Kidney glomerular epithelial cell (primary cell): ENCODE measurements around the gene BCAP29.
"Not testable (repeated sequence)": the region's sequence is repeated elsewhere in the genome, so short reads cannot be mapped to it uniquely, and the experiment has no call there.

Experiments used
- DNase-seq: peaks from one replicate; lab custom pipeline; 2025; lab: John Stamatoyannopoulos, UW

BCAP29 gene

DNA sequence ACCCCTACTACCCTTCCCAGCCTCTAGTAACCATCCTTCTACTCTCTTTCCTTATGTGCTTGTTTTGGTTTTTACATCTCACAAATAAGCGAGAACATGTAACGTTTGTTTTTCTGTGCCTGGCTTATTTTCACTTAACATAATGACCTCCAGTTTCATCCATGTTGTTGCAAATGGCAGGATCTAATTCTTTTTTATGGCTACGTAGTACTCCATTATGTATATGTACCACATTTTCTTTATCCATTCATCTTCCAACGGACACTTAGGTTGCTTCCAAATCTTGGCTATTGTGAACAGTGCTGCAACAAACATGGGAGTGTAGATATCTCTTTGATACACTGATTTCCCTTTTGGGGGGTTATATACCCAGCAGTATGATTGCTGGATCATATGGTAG lies 47.0 kb downstream of the BCAP29 start:
- no peak for DNase-seq

- no peak for DNase-seq
These were observed 48.5 kb downstream of the BCAP29 start for GRCh38 chr7:107628461-107629064.

DNA sequence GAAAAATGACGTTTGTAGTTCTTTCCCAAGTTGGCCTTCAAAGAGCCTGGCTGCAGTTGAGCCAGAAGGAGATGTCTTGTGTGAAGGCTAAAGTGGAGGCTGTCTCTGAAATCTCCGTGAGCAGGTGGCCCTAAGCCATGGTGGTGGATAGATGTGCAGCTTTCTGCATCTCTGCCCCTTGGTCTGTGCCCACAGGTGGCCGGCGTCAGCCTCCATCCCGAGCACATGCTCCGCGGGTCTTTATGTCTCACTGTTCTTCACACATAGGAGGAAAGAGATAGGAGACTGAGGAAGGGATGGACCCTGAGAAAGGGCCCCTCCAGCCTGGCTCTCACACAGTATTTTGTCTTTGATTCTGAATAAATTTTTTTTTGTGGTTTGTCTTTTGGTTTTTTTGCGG lies 50.3 kb downstream of the BCAP29 start:
- DNase-seq = no peak

- no peak for DNase-seq
These were observed 51.8 kb downstream of the BCAP29 start for GRCh38 chr7:107631588-107632491.

- no peak for DNase-seq
These were observed 52.4 kb downstream of the BCAP29 start for GRCh38 chr7:107632492-107632865.

DNA sequence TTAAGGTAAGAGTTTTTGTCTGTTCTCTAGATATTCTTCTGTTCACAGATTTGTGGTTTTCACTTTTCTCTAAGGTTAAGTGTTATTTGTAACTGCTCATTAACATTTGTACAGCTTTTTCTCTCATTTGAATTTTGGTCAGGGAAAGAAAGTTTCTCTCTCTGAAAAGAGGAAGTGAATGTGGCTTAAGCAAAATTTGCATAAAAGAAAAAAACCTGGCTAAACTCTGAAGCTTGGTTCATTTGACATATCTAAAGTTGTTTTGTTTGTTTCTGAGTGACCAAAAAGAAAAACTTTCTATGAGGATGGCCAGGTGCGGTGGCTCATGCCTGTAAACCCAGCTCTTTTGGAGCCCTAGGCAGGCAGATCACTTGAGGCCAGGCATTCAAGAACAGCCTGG lies 58.5 kb downstream of the BCAP29 start:
- no peak for DNase-seq

- DNase-seq = not testable (repeated sequence)
These were observed 59.0 kb downstream of the BCAP29 start for GRCh38 chr7:107639070-107639469.

- no peak for DNase-seq
These were observed 61.6 kb downstream of the BCAP29 start for GRCh38 chr7:107641676-107642075.

DNA sequence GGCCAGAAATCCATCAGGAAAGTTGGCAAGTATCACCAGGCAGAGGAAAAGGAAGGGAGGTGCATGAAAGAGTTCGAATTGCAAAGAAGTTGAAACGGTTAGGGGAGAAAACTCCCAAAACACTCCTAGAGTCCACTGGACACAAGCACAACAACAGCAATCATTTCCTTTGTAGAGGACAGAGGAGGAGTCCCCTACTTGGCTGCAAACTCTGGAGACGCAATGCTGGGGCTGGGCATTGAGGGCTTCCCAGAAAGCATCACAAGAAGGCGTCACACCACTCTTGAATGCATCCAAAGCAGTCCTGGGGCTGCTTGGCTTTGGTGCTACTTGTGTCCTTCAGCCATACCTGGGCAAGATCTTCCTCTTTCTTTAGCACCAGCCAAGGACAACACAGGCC lies 62.5 kb downstream of the BCAP29 start:
- no peak for DNase-seq

GRCh38 chr7:107643407-107643806 lies 63.4 kb downstream of the BCAP29 start:
- no peak for DNase-seq

GRCh38 chr7:107643938-107644308 lies 63.9 kb downstream of the BCAP29 start:
- DNase-seq = no peak

DNA sequence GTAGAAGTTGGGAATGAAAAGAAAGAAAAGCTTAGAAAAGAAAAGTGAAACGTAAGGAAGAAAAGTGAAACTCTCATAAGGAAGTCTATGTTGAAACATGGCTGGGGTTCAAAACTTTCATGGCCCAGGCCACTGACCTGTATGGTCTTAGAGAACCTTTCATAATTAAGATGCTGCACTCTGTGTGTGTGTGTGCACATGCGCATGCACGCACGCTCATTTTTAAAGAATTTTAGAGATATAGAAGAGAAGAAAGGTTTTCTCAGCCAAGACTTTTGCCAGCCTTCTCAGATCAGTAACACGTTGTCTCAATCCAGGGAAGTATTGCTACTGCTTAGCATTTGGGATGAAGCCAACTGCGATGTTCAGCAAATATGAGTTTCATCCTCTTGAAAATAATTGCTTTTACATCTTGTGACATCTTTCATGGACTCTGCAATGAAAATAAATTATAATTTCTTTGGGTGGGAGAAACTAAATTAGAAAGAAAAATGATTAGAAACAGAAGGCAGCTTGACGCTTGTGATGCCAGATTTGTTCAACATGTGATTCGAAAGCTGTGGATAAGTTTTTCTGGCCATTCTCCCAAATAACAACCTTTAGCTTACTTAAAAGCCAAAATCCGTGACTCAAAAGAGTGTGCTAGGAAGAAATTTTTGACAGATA lies 64.4 kb downstream of the BCAP29 start:
- no peak for DNase-seq

DNA sequence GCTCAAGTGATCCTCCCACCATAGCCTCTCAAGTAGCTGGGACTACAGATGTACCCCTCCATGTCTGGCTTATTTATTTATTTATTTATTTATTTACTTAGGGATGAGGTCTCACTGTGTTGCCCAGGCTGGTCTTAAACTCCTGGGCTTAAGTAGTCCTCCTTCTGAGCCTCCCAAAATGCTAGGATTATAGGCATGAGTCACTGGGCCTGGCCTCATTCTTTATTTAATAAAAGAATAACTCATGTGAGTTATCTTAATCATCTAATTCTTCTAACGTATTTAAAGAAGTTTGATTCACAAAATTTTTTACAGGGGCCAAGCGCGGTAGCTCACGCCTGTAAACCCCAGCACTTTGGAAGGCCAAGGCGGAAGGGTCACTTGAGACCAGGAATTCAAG lies 72.6 kb downstream of the BCAP29 start:
- no peak for DNase-seq

DNA sequence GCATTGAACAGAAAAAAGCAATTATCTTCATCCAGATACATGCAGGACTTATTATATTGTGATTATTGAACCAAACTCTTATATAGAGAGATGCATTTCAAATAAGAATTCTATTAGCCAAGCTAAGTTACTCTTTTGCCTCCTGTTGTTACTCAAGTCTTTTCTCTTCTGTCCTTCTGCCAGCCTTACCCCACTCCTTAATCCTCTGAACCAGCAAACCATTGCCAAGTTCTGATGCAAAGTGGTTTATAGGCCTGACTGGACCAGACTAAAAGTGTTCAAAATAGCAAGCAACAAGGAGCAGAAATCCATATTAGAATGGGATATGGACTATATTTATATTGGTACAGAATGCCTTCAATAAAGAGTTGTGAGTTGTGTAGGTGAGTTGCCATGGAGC lies 78.4 kb downstream of the BCAP29 start:
- no peak for DNase-seq

DNA sequence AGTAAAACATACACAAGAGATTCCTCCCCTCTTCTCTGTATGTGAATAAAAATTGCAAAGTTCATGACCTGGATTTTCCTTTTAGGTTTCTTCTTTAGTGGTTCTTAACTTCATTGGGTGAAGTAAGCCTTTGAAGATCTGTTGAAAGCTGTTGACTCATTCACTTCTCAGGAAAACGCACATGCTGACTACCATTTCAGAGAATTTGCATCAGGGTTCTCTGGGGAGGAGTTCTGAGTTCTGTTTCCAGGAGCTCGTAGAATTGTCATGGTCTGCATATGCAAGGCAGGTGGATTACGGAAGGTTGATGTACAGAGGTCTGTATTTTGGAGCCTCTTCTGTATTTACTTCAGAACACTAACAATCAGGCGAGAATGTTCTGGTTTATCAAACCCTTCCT lies 79.6 kb downstream of the BCAP29 start:
- no peak for DNase-seq

GRCh38 chr7:107660381-107661080 lies 80.5 kb downstream of the BCAP29 start, which contains the start of gene SLC26A4:
SLC26A4 (plus strand) TSS chr7:107660828; CDS start chr7:107661642, 814 bp downstream.
- DNase-seq = no peak

- no peak for DNase-seq
These were observed 81.2 kb downstream of the BCAP29 start for GRCh38 chr7:107661081-107661864.

- DNase-seq = no peak
These were observed 81.9 kb downstream of the BCAP29 start for GRCh38 chr7:107661865-107662379.

DNA sequence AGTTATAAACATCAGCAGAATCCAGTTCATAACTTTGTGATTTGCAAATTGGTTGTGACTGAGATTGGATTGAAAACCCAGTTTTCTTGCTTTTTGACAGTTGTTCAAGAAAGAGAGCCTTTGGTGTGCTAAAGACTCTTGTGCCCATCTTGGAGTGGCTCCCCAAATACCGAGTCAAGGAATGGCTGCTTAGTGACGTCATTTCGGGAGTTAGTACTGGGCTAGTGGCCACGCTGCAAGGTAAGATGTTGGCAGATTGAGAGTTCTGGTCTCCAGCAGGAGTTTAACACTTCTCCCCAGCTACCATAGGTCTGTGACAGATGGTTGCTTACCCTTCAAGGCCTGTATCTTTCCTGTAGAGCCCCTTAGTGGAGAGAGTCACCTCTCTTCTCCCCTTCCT lies 83.2 kb downstream of the BCAP29 start:
- DNase-seq = no peak

GRCh38 chr7:107666790-107667189 lies 86.7 kb downstream of the BCAP29 start:
- no peak for DNase-seq

- no peak for DNase-seq
These were observed 87.3 kb downstream of the BCAP29 start for GRCh38 chr7:107667341-107667740.
